Measurements from ENCODE around the gene RNF130. TPM values are rescaled to one million over a fixed set of nuclear protein-coding genes. Genes with fewer than 3 reads are reported as not detected.

Gene RNF130
- 14.7 and 18.2 TPM in 2 replicates for total RNA-seq
- polyA plus RNA-seq: 24.4 and 32.4 TPM in 2 replicates
- polyA plus RNA-seq (2012): 19.2 and 22.2 TPM in 2 replicates
- polyA minus RNA-seq (ENCODE audit: low replicate concordance): 4.1 and 5.3 TPM in 2 replicates

GRCh38 chr5:180071531-180072255, at the start of gene RNF130:
TSS of gene RNF130 (minus strand) at chr5:180071759. CDS start at chr5:180071702, 57 bp downstream.
- Histone ChIP-seq H3K79me2 (ENCODE audit: control insufficient read depth, insufficient read depth, low read length) (no peaks in the 10 kb centered on the region), H3K4me3 (replicated peaks in 1 of 4; ENCODE audit: control extremely low read depth in 1 of 4, insufficient read depth in 1 of 4, low read depth in 3 of 4, low read length in 4 of 4) (peak within 1 kb of the TSS; percentile 47 to 86 (median 72)), H3K27ac (ENCODE audit: insufficient read depth, low read length) (peak within 1 kb of the TSS; percentile 78), H3K4me2 (ENCODE audit: extremely low read depth, insufficient read depth, low read length) (peak within 1 kb of the TSS; percentile 87), H3K4me1 (ENCODE audit: control insufficient read depth, extremely low read depth, insufficient read depth, low read length) (no peaks in the 10 kb centered on the region), H4K20me1 (ENCODE audit: control insufficient read depth, extremely low read depth, insufficient read depth, low read length) (no peaks in the 10 kb centered on the region), H3K9ac (ENCODE audit: insufficient read depth, low read length) (peak within 1 kb of the TSS; percentile 73), H3K36me3 (ENCODE audit: control insufficient read depth, insufficient read depth, low read length) (no peaks in the 10 kb centered on the region), H3K9me3 (ENCODE audit: control insufficient read depth, insufficient read depth, low read depth, low read length) (no peaks in the 10 kb centered on the region), H2AFZ (ENCODE audit: low read length) (peak within 1 kb of the TSS; percentile 39), H3K27me3 (ENCODE audit: control insufficient read depth, insufficient read depth, low read length) (no peaks in the 10 kb centered on the region)
- TF ChIP-seq EZH2 (IDR thresholded peaks at IDR 0.05; ENCODE audit: low read length, missing control alignments) (no peak), CTCF (conservative IDR thresholded peaks at IDR 0.05 in 1 of 2, IDR thresholded peaks at IDR 0.05 in 1 of 2; ENCODE audit: low read depth in 1 of 2, low read length in 2 of 2) (no peak)
- peak; percentile 88 to 94 for DNase-seq (ENCODE audit: low read depth in 2 of 2)

GRCh38 chr5:180120237-180121101, 48.9 kb upstream of the RNF130 start:
- Histone ChIP-seq H4K20me1 (ENCODE audit: control insufficient read depth, extremely low read depth, insufficient read depth, low read length) (no peaks in the 10 kb centered on the region), H3K9ac (ENCODE audit: insufficient read depth, low read length) (no peak overlapping the region), H3K79me2 (ENCODE audit: control insufficient read depth, insufficient read depth, low read length) (no peaks in the 10 kb centered on the region), H3K4me1 (ENCODE audit: control insufficient read depth, extremely low read depth, insufficient read depth, low read length) (no peaks in the 10 kb centered on the region), H3K27me3 (ENCODE audit: control insufficient read depth, insufficient read depth, low read length) (no peaks in the 10 kb centered on the region), H3K4me2 (ENCODE audit: extremely low read depth, insufficient read depth, low read length) (no peak overlapping the region), H3K9me3 (ENCODE audit: control insufficient read depth, insufficient read depth, low read depth, low read length) (no peaks in the 10 kb centered on the region), H3K4me3 (replicated peaks in 1 of 4; ENCODE audit: control extremely low read depth in 1 of 4, insufficient read depth in 1 of 4, low read depth in 3 of 4, low read length in 4 of 4) (no peak overlapping the region), H3K27ac (ENCODE audit: insufficient read depth, low read length) (no peak overlapping the region), H3K36me3 (ENCODE audit: control insufficient read depth, insufficient read depth, low read length) (no peaks in the 10 kb centered on the region), H2AFZ (ENCODE audit: low read length) (no peak overlapping the region)
- DNase-seq (ENCODE audit: low read depth in 2 of 2): no peak
- TF ChIP-seq EZH2 (IDR thresholded peaks at IDR 0.05; ENCODE audit: low read length, missing control alignments) (no peak), CTCF (conservative IDR thresholded peaks at IDR 0.05 in 1 of 2, IDR thresholded peaks at IDR 0.05 in 1 of 2; ENCODE audit: low read depth in 1 of 2, low read length in 2 of 2) (no peak)

GRCh38 chr5:180119903-180120236, 48.3 kb upstream of the RNF130 start:
- TF ChIP-seq CTCF (conservative IDR thresholded peaks at IDR 0.05 in 1 of 2, IDR thresholded peaks at IDR 0.05 in 1 of 2; ENCODE audit: low read depth in 1 of 2, low read length in 2 of 2): no peak
- TF ChIP-seq EZH2 (IDR thresholded peaks at IDR 0.05; ENCODE audit: low read length, missing control alignments): no peak
- Histone ChIP-seq H3K27me3 (ENCODE audit: control insufficient read depth, insufficient read depth, low read length) (no peaks in the 10 kb centered on the region), H3K4me3 (replicated peaks in 1 of 4; ENCODE audit: control extremely low read depth in 1 of 4, insufficient read depth in 1 of 4, low read depth in 3 of 4, low read length in 4 of 4) (no peak overlapping the region)

More at GRCh38 chr5:180119903-180120236, 48.3 kb upstream of the RNF130 start:
- Histone ChIP-seq H3K4me2 (ENCODE audit: extremely low read depth, insufficient read depth, low read length) (no peak overlapping the region), H3K79me2 (ENCODE audit: control insufficient read depth, insufficient read depth, low read length) (no peaks in the 10 kb centered on the region), H3K9ac (ENCODE audit: insufficient read depth, low read length) (no peak overlapping the region), H4K20me1 (ENCODE audit: control insufficient read depth, extremely low read depth, insufficient read depth, low read length) (no peaks in the 10 kb centered on the region), H3K9me3 (ENCODE audit: control insufficient read depth, insufficient read depth, low read depth, low read length) (no peaks in the 10 kb centered on the region), H3K4me1 (ENCODE audit: control insufficient read depth, extremely low read depth, insufficient read depth, low read length) (no peaks in the 10 kb centered on the region), H2AFZ (ENCODE audit: low read length) (no peak overlapping the region), H3K27ac (ENCODE audit: insufficient read depth, low read length) (no peak overlapping the region), H3K36me3 (ENCODE audit: control insufficient read depth, insufficient read depth, low read length) (no peaks in the 10 kb centered on the region)
- DNase-seq (ENCODE audit: low read depth in 2 of 2): no peak

Measured in fibroblast of lung (primary cell).